Mesenchymal stem cell (in vitro differentiated cells and primary cell): ENCODE results near the gene ERBB2.

Experiments
- DNase-seq: peaks from one replicate; pipeline ENCODE4 v3.0.0-alpha.2; 2013
- H2AFZ ChIP-seq: one replicate; pipeline ENCODE4 v1.6.1; 2013; ENCODE audit warnings: low read depth, mild to moderate bottlenecking, control low read depth, inconsistent platforms, low read length, moderate library complexity
- H2AK5ac ChIP-seq: 2 replicates; pipeline ENCODE4 v1.6.1; 2013; ENCODE audit warnings: low read length, moderate library complexity, mild to moderate bottlenecking, inconsistent platforms; ENCODE audit not compliant: severe bottlenecking
- H2BK120ac ChIP-seq: one replicate; pipeline ENCODE4 v1.6.1; 2013; ENCODE audit warnings: low read depth, mild to moderate bottlenecking, inconsistent platforms, low read length, moderate library complexity
- H2BK12ac ChIP-seq, 2 experiments: one replicate each; pipeline ENCODE4 v1.6.1; 2013; ENCODE audit warnings: inconsistent platforms in 2 of 2, low read length in 2 of 2, mild to moderate bottlenecking in 2 of 2, moderate library complexity in 2 of 2, control low read depth in 1 of 2
- H2BK15ac ChIP-seq: one replicate; pipeline ENCODE4 v1.6.1; 2013; ENCODE audit warnings: mild to moderate bottlenecking, low read depth, inconsistent platforms; ENCODE audit not compliant: poor library complexity, severe bottlenecking
- H2BK5ac ChIP-seq: 2 replicates; pipeline ENCODE4 v1.6.1; 2013; ENCODE audit warnings: low read depth, mild to moderate bottlenecking, low read length, control low read depth, inconsistent platforms; ENCODE audit not compliant: poor library complexity, severe bottlenecking
- H3K14ac ChIP-seq, 2 experiments: one replicate each; pipeline ENCODE4 v1.6.1; 2013; ENCODE audit warnings: inconsistent platforms in 2 of 2, low read length in 2 of 2, control low read depth in 1 of 2, mild to moderate bottlenecking in 1 of 2, moderate library complexity in 1 of 2
- H3K18ac ChIP-seq, 2 experiments: one replicate each; pipeline ENCODE4 v1.6.1; 2013; ENCODE audit warnings: inconsistent platforms in 2 of 2, low read length in 2 of 2, control low read depth in 1 of 2, low read depth in 1 of 2, mild to moderate bottlenecking in 1 of 2
- H3K23ac ChIP-seq, 2 experiments: one replicate each; pipeline ENCODE4 v1.6.1; 2013; ENCODE audit warnings: inconsistent platforms in 2 of 2, low read length in 2 of 2, mild to moderate bottlenecking in 2 of 2, moderate library complexity in 2 of 2, control low read depth in 1 of 2
- H3K27ac ChIP-seq: 2 replicates; pipeline ENCODE4 v1.5.1; 2013; ENCODE audit warnings: mild to moderate bottlenecking, moderate library complexity, low read length, control low read depth, inconsistent platforms; ENCODE audit not compliant: poor library complexity, severe bottlenecking
- H3K27me3 ChIP-seq, 2 experiments: 2 replicates each; pipeline versions ENCODE4 v1.6.1 to v1.7.0; 2013; ENCODE audit warnings: low read length in 2 of 2, mild to moderate bottlenecking in 2 of 2, moderate library complexity in 2 of 2, control low read depth in 1 of 2, inconsistent platforms in 1 of 2; ENCODE audit not compliant: control insufficient read depth in 1 of 2, insufficient read depth in 1 of 2
- H3K36me3 ChIP-seq, 2 experiments: 2 replicates each; pipeline versions ENCODE4 v1.6.1 to v1.7.0; 2013; ENCODE audit warnings: low read length in 2 of 2, control low read depth in 1 of 2, inconsistent platforms in 1 of 2, low read depth in 1 of 2, mild to moderate bottlenecking in 1 of 2; ENCODE audit not compliant: insufficient read depth in 2 of 2, control insufficient read depth in 1 of 2
- H3K4ac ChIP-seq, 2 experiments: one replicate each; pipeline ENCODE4 v1.6.1; 2013; ENCODE audit warnings: inconsistent platforms in 2 of 2, low read length in 2 of 2, mild to moderate bottlenecking in 2 of 2, moderate library complexity in 2 of 2, control low read depth in 1 of 2, low read depth in 1 of 2
- H3K4me1 ChIP-seq: 2 replicates; pipeline ENCODE4 v1.6.1; 2013; ENCODE audit warnings: low read depth, low read length, control low read depth; ENCODE audit not compliant: control insufficient read depth, insufficient read depth
- H3K4me2 ChIP-seq: 2 replicates; pipeline ENCODE4 v1.6.1; 2013; ENCODE audit warnings: low read length, mild to moderate bottlenecking, inconsistent platforms; ENCODE audit not compliant: poor library complexity, severe bottlenecking
- H3K4me3 ChIP-seq, 2 experiments: 2 replicates each; pipeline versions ENCODE4 v1.5.1 to v1.7.0; 2013; ENCODE audit warnings: low read length in 2 of 2, mild to moderate bottlenecking in 2 of 2, control low read depth in 1 of 2, low read depth in 1 of 2; ENCODE audit not compliant: insufficient read depth in 1 of 2
- H3K79me1 ChIP-seq: replicated peaks from 2 replicates; pipeline ENCODE4 v1.6.1; 2013; ENCODE audit warnings: mild to moderate bottlenecking, control low read depth, low read length, inconsistent platforms; ENCODE audit not compliant: poor library complexity, severe bottlenecking
- H3K9ac ChIP-seq: 2 replicates; pipeline ENCODE4 v1.7.0; 2013; ENCODE audit warnings: mild to moderate bottlenecking, low read length, moderate library complexity
- H3K9me3 ChIP-seq: 2 replicates; pipeline ENCODE4 v1.7.0; 2013; ENCODE audit warnings: mild to moderate bottlenecking, low read length; ENCODE audit not compliant: control insufficient read depth
- H4K8ac ChIP-seq: one replicate; pipeline ENCODE4 v1.6.1; 2013; ENCODE audit warnings: inconsistent platforms, mild to moderate bottlenecking, low read length, moderate library complexity
- H4K91ac ChIP-seq: one replicate; pipeline ENCODE4 v1.6.1; 2013; ENCODE audit warnings: mild to moderate bottlenecking, low read length, inconsistent platforms
- WGBS: methylation state at CpG from one replicate; pipeline ENCODE4 v1.1.7; 2013; ENCODE audit warnings: mixed read lengths; 5-methylcytosine and 5-hydroxymethylcytosine counted together

Gene ERBB2

GRCh38 chr17:39742856-39743436, 43.1 kb downstream of the ERBB2 start:
- no peaks in the 10 kb centered on the region for H3K9me3 ChIP-seq
- peaks cover 25% of the 10 kb centered on the region for H3K4me1 ChIP-seq
- H3K4me3 ChIP-seq = no peak overlapping the region
- no peak overlapping the region for H3K27ac ChIP-seq
- no peak for DNase-seq
- no peak overlapping the region for H2BK120ac ChIP-seq
- H2AFZ ChIP-seq = no peak overlapping the region
- 88% methylated on average over 21 of the region's 21 CpGs for WGBS
- H2BK5ac ChIP-seq = no peak overlapping the region
- peak overlapping the region; percentile 34 for H2AK5ac ChIP-seq
- H2BK15ac ChIP-seq = no peak overlapping the region
- no peak overlapping the region for H4K91ac ChIP-seq
- no peak overlapping the region for H3K9ac ChIP-seq
- no peak overlapping the region for H3K4ac ChIP-seq
- H3K18ac ChIP-seq = no peak overlapping the region
- no peak overlapping the region for H3K14ac ChIP-seq
- H3K23ac ChIP-seq = no peak overlapping the region
- no peak overlapping the region for H2BK12ac ChIP-seq
- H4K8ac ChIP-seq = no peak overlapping the region
- H3K36me3 ChIP-seq = peaks cover 0 to 60% of the 10 kb centered on the region in 2 experiments
- H3K4me2 ChIP-seq = no peak overlapping the region
- peaks cover 0 to 8% of the 10 kb centered on the region in 2 experiments for H3K27me3 ChIP-seq
- peaks cover 20% of the 10 kb centered on the region for H3K79me1 ChIP-seq

- no peak overlapping the region for H3K23ac ChIP-seq
- no peak overlapping the region for H2AFZ ChIP-seq
- WGBS = 89% methylated on average over 16 of the region's 16 CpGs
- H2BK15ac ChIP-seq = no peak overlapping the region
- H3K4me3 ChIP-seq = no peak overlapping the region
- H2AK5ac ChIP-seq = no peak overlapping the region
- H2BK12ac ChIP-seq = no peak overlapping the region
- no peak overlapping the region for H2BK5ac ChIP-seq
- no peak overlapping the region for H3K14ac ChIP-seq
- H3K9me3 ChIP-seq = no peaks in the 10 kb centered on the region
- H3K4me2 ChIP-seq = no peak overlapping the region
- H3K4me1 ChIP-seq = peaks cover 22% of the 10 kb centered on the region
- H2BK120ac ChIP-seq = no peak overlapping the region
- H4K8ac ChIP-seq = no peak overlapping the region
- H3K79me1 ChIP-seq = peaks cover 18% of the 10 kb centered on the region
- H4K91ac ChIP-seq = peak overlapping the region; percentile 10
- no peak overlapping the region for H3K4ac ChIP-seq
- no peak overlapping the region for H3K9ac ChIP-seq
- no peak overlapping the region for H3K27ac ChIP-seq
- H3K27me3 ChIP-seq = peaks cover 0 to 8% of the 10 kb centered on the region in 2 experiments
- no peak for DNase-seq
- peaks cover 0 to 60% of the 10 kb centered on the region in 2 experiments for H3K36me3 ChIP-seq
- no peak overlapping the region for H3K18ac ChIP-seq
Observed at GRCh38 chr17:39744075-39744835, 44.4 kb downstream of the ERBB2 start.

GRCh38 chr17:39744836-39745215, 45.0 kb downstream of the ERBB2 start:
- Histone ChIP-seq H3K27ac (no peak overlapping the region), H3K4ac (no peak overlapping the region), H3K27me3 (peaks cover 0 to 6% of the 10 kb centered on the region in 2 experiments), H4K8ac (no peak overlapping the region), H4K91ac (no peak overlapping the region), H2BK5ac (no peak overlapping the region), H3K4me3 (no peak overlapping the region), H3K14ac (no peak overlapping the region), H2BK15ac (no peak overlapping the region), H3K79me1 (peaks cover 18% of the 10 kb centered on the region), H2AFZ (no peak overlapping the region), H3K4me1 (peaks cover 17% of the 10 kb centered on the region), H3K23ac (no peak overlapping the region), H3K18ac (no peak overlapping the region), H3K9ac (no peak overlapping the region), H3K36me3 (peaks cover 0 to 60% of the 10 kb centered on the region in 2 experiments), H2AK5ac (no peak overlapping the region), H2BK12ac (no peak overlapping the region), H2BK120ac (no peak overlapping the region), H3K9me3 (no peaks in the 10 kb centered on the region), H3K4me2 (no peak overlapping the region)
- WGBS = 76% methylated on average over 8 of the region's 8 CpGs
- DNase-seq = no peak

GRCh38 chr17:39745335-39746144, 45.7 kb downstream of the ERBB2 start:
- Histone ChIP-seq H3K4me3 (no peak overlapping the region), H3K14ac (no peak overlapping the region), H3K4ac (no peak overlapping the region), H3K23ac (no peak overlapping the region), H3K27ac (no peak overlapping the region), H3K9me3 (no peaks in the 10 kb centered on the region), H2BK120ac (no peak overlapping the region), H3K27me3 (peaks cover 0 to 6% of the 10 kb centered on the region in 2 experiments), H3K4me2 (no peak overlapping the region), H4K91ac (no peak overlapping the region), H4K8ac (no peak overlapping the region), H3K18ac (no peak overlapping the region), H3K79me1 (peaks cover 18% of the 10 kb centered on the region), H3K9ac (no peak overlapping the region), H2BK15ac (no peak overlapping the region), H2AFZ (no peak overlapping the region), H2BK5ac (no peak overlapping the region), H2AK5ac (no peak overlapping the region), H3K4me1 (peaks cover 16% of the 10 kb centered on the region), H2BK12ac (no peak overlapping the region), H3K36me3 (peaks cover 0 to 60% of the 10 kb centered on the region in 2 experiments)
- WGBS = 93% methylated on average over 15 of the region's 23 CpGs
- DNase-seq = no peak
